ENCODE measurements around the gene BRD7.

- TF ChIP-seq, protein P1, sequence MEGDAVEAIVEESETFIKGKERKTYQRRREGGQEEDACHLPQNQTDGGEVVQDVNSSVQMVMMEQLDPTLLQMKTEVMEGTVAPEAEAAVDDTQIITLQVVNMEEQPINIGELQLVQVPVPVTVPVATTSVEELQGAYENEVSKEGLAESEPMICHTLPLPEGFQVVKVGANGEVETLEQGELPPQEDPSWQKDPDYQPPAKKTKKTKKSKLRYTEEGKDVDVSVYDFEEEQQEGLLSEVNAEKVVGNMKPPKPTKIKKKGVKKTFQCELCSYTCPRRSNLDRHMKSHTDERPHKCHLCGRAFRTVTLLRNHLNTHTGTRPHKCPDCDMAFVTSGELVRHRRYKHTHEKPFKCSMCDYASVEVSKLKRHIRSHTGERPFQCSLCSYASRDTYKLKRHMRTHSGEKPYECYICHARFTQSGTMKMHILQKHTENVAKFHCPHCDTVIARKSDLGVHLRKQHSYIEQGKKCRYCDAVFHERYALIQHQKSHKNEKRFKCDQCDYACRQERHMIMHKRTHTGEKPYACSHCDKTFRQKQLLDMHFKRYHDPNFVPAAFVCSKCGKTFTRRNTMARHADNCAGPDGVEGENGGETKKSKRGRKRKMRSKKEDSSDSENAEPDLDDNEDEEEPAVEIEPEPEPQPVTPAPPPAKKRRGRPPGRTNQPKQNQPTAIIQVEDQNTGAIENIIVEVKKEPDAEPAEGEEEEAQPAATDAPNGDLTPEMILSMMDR (IDR thresholded peaks at IDR 0.05): no peak
- no peak for TF ChIP-seq EP300 (IDR thresholded peaks at IDR 0.05)
These were observed 51.7 kb downstream of the BRD7 start for GRCh38 chr16:50316848-50317630.
